ENCODE results near the gene AGAP3. TPM values are rescaled to one million over a fixed set of nuclear protein-coding genes. Genes with fewer than 3 reads are reported as not detected.

AGAP3 gene
- polyA plus RNA-seq, 4 donors: 56.0 to 71.1 (median 63.4) TPM

GRCh38 chr7:151086802-151087244 is 548 bp downstream of the AGAP3 start:
- DNase-seq (ENCODE audit: low read depth in 4 of 4, low spot score in 3 of 4): no peak

DNA sequence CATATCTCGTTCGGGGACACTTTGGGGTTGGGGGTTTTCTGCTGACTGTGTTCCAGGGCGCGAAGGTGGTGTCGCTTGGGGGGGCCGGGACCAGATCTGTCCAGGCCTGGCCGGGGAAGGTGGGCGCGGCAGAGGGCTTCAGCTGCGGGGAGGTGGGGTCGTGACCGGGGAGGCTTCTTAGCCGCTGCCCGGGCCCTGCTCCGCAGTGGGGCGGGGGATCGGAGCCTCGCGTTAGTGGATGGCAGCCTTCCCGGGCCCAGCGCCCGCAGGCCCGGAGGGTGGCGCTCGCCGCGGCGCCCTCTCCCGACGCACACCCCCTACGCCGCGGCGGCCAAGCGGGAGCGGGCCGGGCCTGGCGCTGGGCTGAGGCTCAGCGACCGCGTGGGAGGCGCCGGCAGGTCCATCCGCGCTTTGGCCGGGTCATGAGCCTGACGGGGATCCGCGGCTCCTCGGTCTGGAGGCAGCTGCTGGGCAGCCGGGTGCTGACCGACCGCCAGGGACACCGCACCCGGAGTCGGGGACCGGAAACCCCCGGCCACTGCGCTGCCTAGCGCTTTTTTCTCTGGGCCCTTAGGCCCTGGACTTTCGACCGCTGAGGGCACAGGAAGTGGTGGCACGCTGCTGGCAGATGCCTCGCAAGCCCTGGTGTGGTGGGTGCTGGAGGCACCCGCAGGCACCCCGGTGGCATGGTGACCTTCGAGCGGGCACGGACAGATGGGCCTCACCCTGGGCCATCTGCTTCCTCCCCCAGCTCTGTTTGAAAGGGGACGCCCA is 1.2 kb downstream of the AGAP3 start:
- DNase-seq (ENCODE audit: low read depth in 4 of 4, low spot score in 3 of 4): no peak

GRCh38 chr7:151088019-151088855 is 2.0 kb downstream of the AGAP3 start:
- DNase-seq (ENCODE audit: low read depth in 4 of 4, low spot score in 3 of 4): no peak

GRCh38 chr7:151088856-151089699 is 2.8 kb downstream of the AGAP3 start:
- DNase-seq (ENCODE audit: low read depth in 4 of 4, low spot score in 3 of 4): no peak

DNA sequence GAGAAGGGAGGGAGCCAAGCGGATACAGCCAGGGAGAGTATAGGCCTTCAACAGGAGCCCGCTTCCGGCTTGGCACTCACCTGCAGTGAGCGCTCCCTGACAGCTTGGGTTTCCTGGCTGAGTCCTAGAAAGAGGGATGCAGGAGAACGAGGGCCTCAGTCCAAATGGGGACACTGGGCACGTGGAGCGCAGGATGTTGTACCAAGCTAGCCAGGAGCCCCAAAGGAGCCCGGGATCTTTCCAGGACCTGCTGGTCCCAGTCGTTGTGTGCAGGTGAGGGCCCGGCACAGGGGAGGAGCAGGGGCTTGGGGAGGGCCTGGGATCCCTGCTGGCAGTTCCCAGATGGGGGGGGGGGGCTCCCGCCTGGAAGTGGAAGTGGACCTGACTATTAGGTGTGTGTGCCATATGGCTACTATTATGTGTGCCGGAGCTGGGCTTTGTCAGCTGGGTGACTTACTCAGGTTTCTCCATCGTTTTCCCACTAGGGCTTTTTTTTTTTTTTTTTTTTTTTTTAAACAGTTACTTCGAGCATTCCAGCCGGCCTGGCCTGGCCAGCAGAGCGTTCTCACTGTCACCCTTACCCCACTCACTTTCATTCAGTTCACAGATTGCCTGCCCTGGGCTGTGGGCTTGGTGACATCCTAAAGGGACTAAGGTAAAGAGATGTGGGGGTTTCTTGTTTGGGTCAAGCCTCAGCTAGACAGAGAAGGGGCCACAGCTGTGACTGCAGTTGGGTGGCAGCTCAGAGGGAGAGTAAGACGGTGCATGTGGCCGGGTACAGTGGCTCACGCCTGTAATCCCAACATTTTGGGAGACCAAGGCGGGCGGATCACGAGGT is 3.8 kb downstream of the AGAP3 start:
- DNase-seq (ENCODE audit: low read depth in 4 of 4, low spot score in 3 of 4): no peak

GRCh38 chr7:151091003-151091402 is 4.7 kb downstream of the AGAP3 start:
- DNase-seq (ENCODE audit: low read depth in 4 of 4, low spot score in 3 of 4): no peak

DNA sequence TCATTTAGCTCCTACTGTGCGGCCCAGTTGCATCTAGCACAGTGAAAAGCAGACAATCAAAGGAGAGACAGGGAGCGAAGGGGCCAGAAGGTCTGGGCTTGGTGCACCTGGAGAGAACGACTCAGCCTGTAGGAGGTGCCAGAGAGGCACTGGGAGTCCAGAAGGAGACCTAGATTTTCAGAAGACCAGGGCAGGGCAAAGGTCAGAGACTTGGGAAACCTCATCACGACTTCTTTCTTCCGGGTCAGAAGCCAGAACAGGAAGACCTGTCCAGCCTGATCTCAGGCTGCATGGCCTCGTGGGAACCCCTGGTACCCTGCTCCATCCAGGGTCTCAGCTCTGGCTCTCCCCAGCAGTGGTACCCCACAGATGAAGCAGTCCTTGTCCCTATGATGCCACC is 5.2 kb downstream of the AGAP3 start:
- DNase-seq (ENCODE audit: low read depth in 4 of 4, low spot score in 3 of 4): no peak

GRCh38 chr7:151091988-151092387 is 5.7 kb downstream of the AGAP3 start:
- no peak for DNase-seq (ENCODE audit: low read depth in 4 of 4, low spot score in 3 of 4)

DNA sequence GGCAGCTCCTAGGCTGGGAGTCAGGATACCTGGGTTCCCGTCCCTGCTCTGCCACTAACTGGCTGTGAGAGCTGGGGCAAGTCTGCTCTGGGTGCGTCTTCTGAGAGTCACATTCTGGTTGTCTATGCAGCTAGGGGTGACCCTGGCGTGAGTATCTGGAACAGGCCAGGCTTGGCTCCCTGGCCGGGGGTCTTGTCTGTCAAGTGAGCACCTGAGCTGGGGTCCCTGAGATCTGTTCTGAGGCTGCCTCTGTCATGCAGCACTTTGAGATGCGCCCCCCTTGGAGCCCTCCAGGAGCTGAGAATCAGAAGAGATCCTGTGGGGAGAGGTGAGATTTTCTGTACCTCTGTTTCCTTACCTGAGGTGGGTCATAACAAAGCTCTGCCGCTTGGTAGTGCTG is 7.5 kb downstream of the AGAP3 start:
- DNase-seq (ENCODE audit: low read depth in 4 of 4, low spot score in 3 of 4): no peak

- DNase-seq (ENCODE audit: low read depth in 4 of 4, low spot score in 3 of 4): no peak
Observed at GRCh38 chr7:151094675-151095074, 8.4 kb downstream of the AGAP3 start.

DNA sequence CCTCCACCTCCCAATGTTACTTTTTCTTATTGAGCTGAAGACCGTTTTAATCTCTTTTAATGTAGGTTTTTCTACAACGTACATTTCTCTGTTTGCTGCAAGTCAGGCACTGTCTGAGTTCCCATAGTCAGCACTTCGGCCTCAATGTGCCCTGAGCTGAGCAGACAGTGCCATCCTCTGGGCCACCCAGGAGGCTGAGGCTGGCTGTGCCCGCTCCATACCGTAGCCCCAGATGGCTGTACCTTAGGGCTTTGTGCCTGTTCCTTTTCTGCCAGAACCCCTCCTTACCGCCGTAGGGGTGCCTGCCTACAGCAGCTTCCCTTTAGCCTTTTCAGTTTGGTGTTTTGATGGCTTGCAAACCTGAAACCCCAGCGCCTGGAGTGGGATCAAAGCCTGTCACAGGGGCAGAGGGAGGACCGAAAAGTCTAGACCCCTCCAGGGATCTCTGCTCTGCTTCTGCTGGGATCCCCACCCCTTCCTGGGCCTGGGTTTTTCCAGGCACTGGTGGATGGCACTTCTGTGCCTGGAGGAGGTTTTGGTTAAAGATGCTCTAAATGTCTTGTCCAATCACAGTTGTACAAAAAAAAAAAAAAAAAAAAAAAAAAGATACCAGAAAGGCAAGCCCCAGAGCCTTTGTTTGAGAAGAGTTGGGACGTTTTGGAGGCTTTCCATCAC is 9.0 kb downstream of the AGAP3 start:
- DNase-seq (ENCODE audit: low read depth in 4 of 4, low spot score in 3 of 4): no peak

DNA sequence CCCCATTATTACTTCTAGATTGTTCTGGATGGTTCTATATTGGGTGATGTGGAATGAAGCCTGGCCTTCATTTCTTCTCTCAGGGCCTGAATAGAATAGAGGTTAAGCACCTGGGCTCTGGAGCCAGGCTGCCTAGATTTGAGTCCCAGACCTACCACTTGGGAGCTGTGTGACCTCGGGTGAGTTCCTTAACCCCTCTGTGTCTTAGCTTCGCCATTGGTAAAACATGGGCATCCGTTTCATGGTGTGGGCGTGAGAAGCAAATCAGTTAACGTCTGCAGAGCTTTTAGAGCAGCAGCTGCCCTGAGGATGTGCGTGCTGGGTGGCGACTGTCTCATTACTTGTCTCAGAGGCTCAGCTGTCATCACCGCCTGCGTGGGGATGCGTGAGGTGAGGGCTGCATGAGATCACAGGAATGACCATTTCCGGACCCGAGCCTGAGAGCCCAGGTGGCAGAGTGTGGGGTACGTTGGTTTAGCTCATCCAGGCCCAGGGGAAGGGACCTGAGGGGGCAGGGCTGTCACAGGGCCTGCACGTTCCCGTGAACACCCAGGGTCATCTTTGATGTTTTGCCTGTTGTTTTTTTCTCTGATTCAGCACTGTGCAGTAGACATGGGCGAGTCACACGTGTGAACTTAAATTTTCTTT is 9.7 kb downstream of the AGAP3 start:
- DNase-seq (ENCODE audit: low read depth in 4 of 4, low spot score in 3 of 4): no peak

GRCh38 chr7:151099486-151100211 is 13.4 kb downstream of the AGAP3 start:
- no peak for DNase-seq (ENCODE audit: low read depth in 4 of 4, low spot score in 3 of 4)

- DNase-seq (ENCODE audit: low read depth in 4 of 4, low spot score in 3 of 4): no peak
Observed at GRCh38 chr7:151100921-151101320, 14.6 kb downstream of the AGAP3 start.

DNA sequence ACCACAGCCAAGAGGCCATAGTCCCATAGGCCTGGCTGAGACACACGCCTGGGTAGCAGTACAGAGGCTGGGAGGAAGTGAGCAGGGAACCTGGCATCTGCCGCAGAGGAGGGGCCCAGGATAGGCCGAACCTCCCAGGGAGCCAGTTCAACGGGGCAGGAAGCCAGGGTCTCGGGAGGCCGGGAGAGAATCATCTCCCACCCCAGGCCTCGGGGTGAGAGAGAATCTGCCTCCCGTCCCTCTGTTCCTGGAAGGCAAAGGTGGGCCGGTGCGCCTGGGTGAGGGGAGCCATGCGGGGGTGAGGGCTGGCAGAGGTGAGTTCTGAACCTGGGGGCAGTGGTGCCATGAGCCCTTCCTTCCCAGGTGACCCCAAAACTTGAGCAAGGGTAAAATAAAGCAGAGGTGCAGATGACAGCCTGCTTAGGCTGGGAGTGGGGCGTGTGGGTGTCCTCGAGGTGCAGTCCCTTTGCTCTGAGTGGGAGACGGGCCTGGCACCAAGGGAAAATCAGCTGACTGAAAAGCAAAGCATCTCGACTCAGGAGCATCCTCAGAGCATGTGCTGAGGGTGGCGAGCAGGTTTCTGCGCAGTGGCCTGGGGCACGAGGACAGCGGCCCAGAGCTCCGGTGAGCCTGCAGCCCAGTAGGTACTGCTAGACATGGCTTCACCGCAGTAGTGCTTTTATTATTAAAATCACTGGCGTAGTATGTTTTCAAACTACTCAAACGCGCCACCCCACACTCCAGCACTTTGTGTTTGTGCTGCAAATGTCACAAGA is 15.5 kb downstream of the AGAP3 start:
- no peak for DNase-seq (ENCODE audit: low read depth in 4 of 4, low spot score in 3 of 4)

- no peak for DNase-seq (ENCODE audit: low read depth in 4 of 4, low spot score in 3 of 4)
Observed at GRCh38 chr7:151102991-151103390, 16.7 kb downstream of the AGAP3 start.

- no peak for DNase-seq (ENCODE audit: low read depth in 4 of 4, low spot score in 3 of 4)
Observed at GRCh38 chr7:151103973-151104372, 17.7 kb downstream of the AGAP3 start.
